Measurements from ENCODE around the gene TEX22. TPM values are rescaled to one million over a fixed set of nuclear protein-coding genes. Genes with fewer than 3 reads are reported as not detected.

The TEX22 gene
- total and polyA plus RNA-seq, 2 experiments from 2014 or later: 0.21 TPM

- ATAC-seq: no peak
- H3K4me3 Mint-ChIP-seq: no peak overlapping the region
- no peak overlapping the region for H2AFZ ChIP-seq
- DNase-seq (ENCODE audit: low spot score): no peak
- no peaks in the 10 kb centered on the region for H3K79me2 ChIP-seq (replicated peaks; ENCODE audit: insufficient read depth)
- TF ChIP-seq ZNF331 (CRISPR knock-in tag; IDR thresholded peaks at IDR 0.05; ENCODE audit: low read depth) (no peak), EZH2phosphoT487 (IDR thresholded peaks at IDR 0.05; ENCODE audit: unreplicated experiment) (no peak), CREB1 (CRISPR knock-in tag; IDR thresholded peaks at IDR 0.05; ENCODE audit: low read depth) (no peak), EZH2 (IDR thresholded peaks at IDR 0.05; ENCODE audit: low read depth, unreplicated experiment) (no peak), CTCF (conservative IDR thresholded peaks at IDR 0.05; ENCODE audit: low read depth in 2 of 2) (no peak), POLR2AphosphoS5 (IDR thresholded peaks at IDR 0.05; ENCODE audit: low read depth) (no peak), ZNF462 (CRISPR knock-in tag; IDR thresholded peaks at IDR 0.05) (no peak), REST (IDR thresholded peaks at IDR 0.05; ENCODE audit: unreplicated experiment) (no peak), STAT1 (IDR thresholded peaks at IDR 0.05; ENCODE audit: unreplicated experiment) (no peak), NANOG (IDR thresholded peaks at IDR 0.05; ENCODE audit: borderline replicate concordance) (no peak), ZNF114 (CRISPR knock-in tag; IDR thresholded peaks at IDR 0.05) (no peak), JUNB (IDR thresholded peaks at IDR 0.05; ENCODE audit: unreplicated experiment) (no peak)
- TF ChIP-seq, protein P1, sequence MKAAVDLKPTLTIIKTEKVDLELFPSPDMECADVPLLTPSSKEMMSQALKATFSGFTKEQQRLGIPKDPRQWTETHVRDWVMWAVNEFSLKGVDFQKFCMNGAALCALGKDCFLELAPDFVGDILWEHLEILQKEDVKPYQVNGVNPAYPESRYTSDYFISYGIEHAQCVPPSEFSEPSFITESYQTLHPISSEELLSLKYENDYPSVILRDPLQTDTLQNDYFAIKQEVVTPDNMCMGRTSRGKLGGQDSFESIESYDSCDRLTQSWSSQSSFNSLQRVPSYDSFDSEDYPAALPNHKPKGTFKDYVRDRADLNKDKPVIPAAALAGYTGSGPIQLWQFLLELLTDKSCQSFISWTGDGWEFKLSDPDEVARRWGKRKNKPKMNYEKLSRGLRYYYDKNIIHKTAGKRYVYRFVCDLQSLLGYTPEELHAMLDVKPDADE (IDR thresholded peaks at IDR 0.05): no peak
- H3K27me3 ChIP-seq (ENCODE audit: insufficient read depth): no peaks in the 10 kb centered on the region
- no peak overlapping the region for H3K27ac ChIP-seq (ENCODE audit: low read depth)
- H3K4me2 ChIP-seq: no peak overlapping the region
- no peaks in the 10 kb centered on the region; the same call in 2 of the 3 replicates for H3K36me3 Mint-ChIP-seq (ENCODE audit: low read depth)
- no peak overlapping the region for H3K4me3 ChIP-seq
- H4K20me1 ChIP-seq (replicated peaks; ENCODE audit: insufficient read depth): no peaks in the 10 kb centered on the region
- no peaks in the 10 kb centered on the region for H3K4me1 ChIP-seq (ENCODE audit: insufficient read depth)
- H3F3A ChIP-seq (replicated peaks; ENCODE audit: low read depth): no peaks in the 10 kb centered on the region
- H3K9me3 Mint-ChIP-seq: no peaks in the 10 kb centered on the region
- no peaks in the 10 kb centered on the region; the same call in 2 of the 3 replicates for H3K4me1 Mint-ChIP-seq
- H3K27ac Mint-ChIP-seq: no peak overlapping the region
- H3K9me2 ChIP-seq (ENCODE audit: insufficient read depth): no peaks in the 10 kb centered on the region
- no peaks in the 10 kb centered on the region for H3K36me3 ChIP-seq (ENCODE audit: insufficient read depth)
- H3K27me3 Mint-ChIP-seq (ENCODE audit: insufficient read depth, low read depth, poor library complexity): peaks cover 10% of the 10 kb centered on the region
Observed at GRCh38 chr14:105390849-105391500, 7.4 kb upstream of the TEX22 start.
